ENCODE measurements around the gene DEPDC1B. TPM values are rescaled to one million over a fixed set of nuclear protein-coding genes. Genes with fewer than 3 reads are reported as not detected.

DEPDC1B gene
- total RNA-seq, 1 experiment from 2014 or later, result 22.2 TPM

DNA sequence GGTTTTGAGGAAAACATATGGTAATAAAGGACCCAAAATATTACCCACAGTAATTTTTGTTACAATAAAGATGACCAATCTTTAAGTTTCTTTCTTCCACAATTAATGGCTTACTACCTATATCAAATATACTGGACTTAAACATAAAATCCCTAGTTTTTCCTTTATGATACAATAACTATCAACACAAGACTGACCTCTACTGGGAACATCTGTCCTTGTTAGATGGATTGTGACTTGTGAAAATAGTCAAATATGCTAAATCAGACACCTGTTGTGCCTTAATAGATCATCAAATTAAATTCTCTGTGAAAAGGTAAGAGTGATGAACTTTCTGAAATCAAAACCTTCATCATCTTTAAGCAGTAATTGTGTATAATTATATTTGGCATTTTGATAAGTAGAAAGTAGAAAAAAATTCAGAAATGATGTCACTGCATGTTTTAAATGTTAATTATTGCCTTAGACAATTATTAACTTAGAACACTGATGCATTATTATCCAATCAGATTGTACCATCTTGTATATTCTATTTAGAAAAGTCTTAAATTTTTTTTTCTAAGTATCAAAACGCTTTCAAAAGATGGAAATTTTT is 113.6 kb downstream of the DEPDC1B start:
- DNase-seq (ENCODE audit: low read depth, low spot score), result no peak
- no TSS peak for BruUV-seq (replicated peaks)
- Histone ChIP-seq H3K4me3 (ENCODE audit: low read depth in 2 of 2, low read length in 2 of 2) (no peak overlapping the region), H3K9me3 (ENCODE audit: control insufficient read depth, insufficient read depth, low read depth, low read length) (no peaks in the 10 kb centered on the region), H3K27me3 (ENCODE audit: control insufficient read depth, insufficient read depth, low read length) (no peaks in the 10 kb centered on the region), H3K36me3 (ENCODE audit: control insufficient read depth, insufficient read depth, low read length) (no peaks in the 10 kb centered on the region), H3K4me1 (ENCODE audit: control insufficient read depth, insufficient read depth, low read length) (no peaks in the 10 kb centered on the region), H3K27ac (ENCODE audit: low read length) (no peak overlapping the region)
- in situ Hi-C loops (cut with HindIII; ENCODE audit: low pct_unique_long_range_greater_than_20kb, low sequenced_read_pairs), result no loop called here
- ChIA-PET CTCF (no interaction called here), POLR2A (no interaction called here)
- intact Hi-C loops (cut with micrococcal nuclease; ENCODE audit: unreplicated experiment), result loop anchor here (5.0 kb wide), 1 partner anchor 774 kb away; no protein-coding TSS in a partner anchor
- ATAC-seq, result no peak
- TF ChIP-seq POLR2AphosphoS5 (IDR thresholded peaks at IDR 0.05; ENCODE audit: low read depth, low read length) (no peak), TCF7L2 (IDR thresholded peaks at IDR 0.05; ENCODE audit: low read depth, low read length) (no peak), SIN3A (IDR thresholded peaks at IDR 0.05; ENCODE audit: borderline replicate concordance, insufficient read depth, low read depth, low read length) (no peak)
- TF ChIP-seq, protein P1, sequence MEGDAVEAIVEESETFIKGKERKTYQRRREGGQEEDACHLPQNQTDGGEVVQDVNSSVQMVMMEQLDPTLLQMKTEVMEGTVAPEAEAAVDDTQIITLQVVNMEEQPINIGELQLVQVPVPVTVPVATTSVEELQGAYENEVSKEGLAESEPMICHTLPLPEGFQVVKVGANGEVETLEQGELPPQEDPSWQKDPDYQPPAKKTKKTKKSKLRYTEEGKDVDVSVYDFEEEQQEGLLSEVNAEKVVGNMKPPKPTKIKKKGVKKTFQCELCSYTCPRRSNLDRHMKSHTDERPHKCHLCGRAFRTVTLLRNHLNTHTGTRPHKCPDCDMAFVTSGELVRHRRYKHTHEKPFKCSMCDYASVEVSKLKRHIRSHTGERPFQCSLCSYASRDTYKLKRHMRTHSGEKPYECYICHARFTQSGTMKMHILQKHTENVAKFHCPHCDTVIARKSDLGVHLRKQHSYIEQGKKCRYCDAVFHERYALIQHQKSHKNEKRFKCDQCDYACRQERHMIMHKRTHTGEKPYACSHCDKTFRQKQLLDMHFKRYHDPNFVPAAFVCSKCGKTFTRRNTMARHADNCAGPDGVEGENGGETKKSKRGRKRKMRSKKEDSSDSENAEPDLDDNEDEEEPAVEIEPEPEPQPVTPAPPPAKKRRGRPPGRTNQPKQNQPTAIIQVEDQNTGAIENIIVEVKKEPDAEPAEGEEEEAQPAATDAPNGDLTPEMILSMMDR (IDR thresholded peaks at IDR 0.05), result peak; percentile 23; the same call in 1 of the 2 replicates
- TF ChIP-seq, protein P2, sequence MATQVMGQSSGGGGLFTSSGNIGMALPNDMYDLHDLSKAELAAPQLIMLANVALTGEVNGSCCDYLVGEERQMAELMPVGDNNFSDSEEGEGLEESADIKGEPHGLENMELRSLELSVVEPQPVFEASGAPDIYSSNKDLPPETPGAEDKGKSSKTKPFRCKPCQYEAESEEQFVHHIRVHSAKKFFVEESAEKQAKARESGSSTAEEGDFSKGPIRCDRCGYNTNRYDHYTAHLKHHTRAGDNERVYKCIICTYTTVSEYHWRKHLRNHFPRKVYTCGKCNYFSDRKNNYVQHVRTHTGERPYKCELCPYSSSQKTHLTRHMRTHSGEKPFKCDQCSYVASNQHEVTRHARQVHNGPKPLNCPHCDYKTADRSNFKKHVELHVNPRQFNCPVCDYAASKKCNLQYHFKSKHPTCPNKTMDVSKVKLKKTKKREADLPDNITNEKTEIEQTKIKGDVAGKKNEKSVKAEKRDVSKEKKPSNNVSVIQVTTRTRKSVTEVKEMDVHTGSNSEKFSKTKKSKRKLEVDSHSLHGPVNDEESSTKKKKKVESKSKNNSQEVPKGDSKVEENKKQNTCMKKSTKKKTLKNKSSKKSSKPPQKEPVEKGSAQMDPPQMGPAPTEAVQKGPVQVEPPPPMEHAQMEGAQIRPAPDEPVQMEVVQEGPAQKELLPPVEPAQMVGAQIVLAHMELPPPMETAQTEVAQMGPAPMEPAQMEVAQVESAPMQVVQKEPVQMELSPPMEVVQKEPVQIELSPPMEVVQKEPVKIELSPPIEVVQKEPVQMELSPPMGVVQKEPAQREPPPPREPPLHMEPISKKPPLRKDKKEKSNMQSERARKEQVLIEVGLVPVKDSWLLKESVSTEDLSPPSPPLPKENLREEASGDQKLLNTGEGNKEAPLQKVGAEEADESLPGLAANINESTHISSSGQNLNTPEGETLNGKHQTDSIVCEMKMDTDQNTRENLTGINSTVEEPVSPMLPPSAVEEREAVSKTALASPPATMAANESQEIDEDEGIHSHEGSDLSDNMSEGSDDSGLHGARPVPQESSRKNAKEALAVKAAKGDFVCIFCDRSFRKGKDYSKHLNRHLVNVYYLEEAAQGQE (IDR thresholded peaks at IDR 0.05; ENCODE audit: insufficient read depth in 1 of 2, low read depth in 2 of 2, low read length in 1 of 2), result no peak

DNA sequence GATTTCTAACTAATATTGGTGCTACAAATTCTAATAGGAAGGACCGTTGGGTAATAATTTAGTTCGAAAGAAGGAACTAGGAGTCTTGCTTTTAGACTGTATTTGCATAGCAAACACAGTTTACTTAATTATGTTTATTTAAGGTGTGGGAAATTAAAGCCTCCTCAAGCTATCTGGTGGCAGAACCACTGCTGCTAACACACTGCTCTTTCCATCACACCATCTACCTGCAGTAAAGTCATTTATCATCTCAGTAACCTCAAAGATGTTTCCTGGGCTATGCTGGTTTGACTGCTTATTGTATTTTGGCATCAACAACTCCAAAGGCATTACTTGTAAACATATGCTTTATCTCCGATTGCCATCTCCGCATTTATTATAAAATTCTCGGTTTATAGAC is 114.3 kb downstream of the DEPDC1B start:
- Histone ChIP-seq H3K36me3 (ENCODE audit: control insufficient read depth, insufficient read depth, low read length) (no peaks in the 10 kb centered on the region), H3K4me1 (ENCODE audit: control insufficient read depth, insufficient read depth, low read length) (no peaks in the 10 kb centered on the region), H3K27ac (ENCODE audit: low read length) (no peak overlapping the region), H3K4me3 (ENCODE audit: low read depth in 2 of 2, low read length in 2 of 2) (no peak overlapping the region), H3K9me3 (ENCODE audit: control insufficient read depth, insufficient read depth, low read depth, low read length) (no peaks in the 10 kb centered on the region), H3K27me3 (ENCODE audit: control insufficient read depth, insufficient read depth, low read length) (no peaks in the 10 kb centered on the region)
- no peak for ATAC-seq
- ChIA-PET CTCF (no interaction called here), POLR2A (no interaction called here)
- no TSS peak for BruUV-seq (replicated peaks)
- intact Hi-C loops (cut with micrococcal nuclease; ENCODE audit: unreplicated experiment), result loop anchor here (5.0 kb wide), 1 partner anchor 773 kb away; no protein-coding TSS in a partner anchor
- in situ Hi-C loops (cut with HindIII; ENCODE audit: low pct_unique_long_range_greater_than_20kb, low sequenced_read_pairs), result no loop called here
- TF ChIP-seq SIN3A (IDR thresholded peaks at IDR 0.05; ENCODE audit: borderline replicate concordance, insufficient read depth, low read depth, low read length) (no peak), TCF7L2 (IDR thresholded peaks at IDR 0.05; ENCODE audit: low read depth, low read length) (no peak), POLR2AphosphoS5 (IDR thresholded peaks at IDR 0.05; ENCODE audit: low read depth, low read length) (no peak)
- TF ChIP-seq, protein P2 (IDR thresholded peaks at IDR 0.05; ENCODE audit: insufficient read depth in 1 of 2, low read depth in 2 of 2, low read length in 1 of 2), result no peak
- TF ChIP-seq, protein P1 (IDR thresholded peaks at IDR 0.05), result no peak
- DNase-seq (ENCODE audit: low read depth, low spot score), result no peak
